Stomach (tissue), 4 donors: Measurements from ENCODE around the gene ADORA2B.

ENCODE experiments used
- POLR2A ChIP-seq, 4 donors: fragments of 450-650 bp; IDR thresholded peaks; one replicate each; pipeline ENCODE4 v1.6.1; 2016; ENCODE audit warnings: antibody characterized with exemption in 4 of 4, control low read depth in 2 of 4, mild to moderate bottlenecking in 1 of 4, moderate library complexity in 1 of 4
- TF ChIP-seq, protein P1 (sequence below), 7 experiments: fragments of 450-650 bp in 4 of 7; fragments of 200-600 bp in 3 of 7; sonication (generic) in 3 of 7; IDR thresholded peaks; one replicate each; pipeline ENCODE4 v1.5.1; 2016 to 2019; ENCODE audit warnings: antibody characterized with exemption in 7 of 7, control low read depth in 2 of 7, mild to moderate bottlenecking in 1 of 7

DNA sequence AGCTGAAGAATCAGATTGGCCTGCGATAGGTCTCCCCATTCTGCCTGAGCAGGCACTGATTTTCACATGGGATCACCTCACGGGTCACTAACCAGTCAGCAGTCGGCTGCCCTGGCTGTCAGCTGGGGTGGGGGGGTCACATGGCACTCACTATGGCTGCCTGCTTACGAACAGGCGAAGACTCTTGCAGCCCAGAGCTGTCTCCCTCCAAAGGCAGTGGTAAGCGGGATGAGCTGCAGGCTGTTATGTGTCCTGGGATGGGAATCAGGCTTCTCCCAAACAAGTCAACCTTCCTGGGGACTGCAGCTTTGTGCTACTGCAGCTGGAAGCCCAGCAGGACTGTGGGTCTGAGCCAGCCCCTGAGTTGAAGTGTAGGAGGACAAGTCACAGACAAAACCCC lies 29.0 kb upstream of the ADORA2B start:
- TF ChIP-seq, protein P1, sequence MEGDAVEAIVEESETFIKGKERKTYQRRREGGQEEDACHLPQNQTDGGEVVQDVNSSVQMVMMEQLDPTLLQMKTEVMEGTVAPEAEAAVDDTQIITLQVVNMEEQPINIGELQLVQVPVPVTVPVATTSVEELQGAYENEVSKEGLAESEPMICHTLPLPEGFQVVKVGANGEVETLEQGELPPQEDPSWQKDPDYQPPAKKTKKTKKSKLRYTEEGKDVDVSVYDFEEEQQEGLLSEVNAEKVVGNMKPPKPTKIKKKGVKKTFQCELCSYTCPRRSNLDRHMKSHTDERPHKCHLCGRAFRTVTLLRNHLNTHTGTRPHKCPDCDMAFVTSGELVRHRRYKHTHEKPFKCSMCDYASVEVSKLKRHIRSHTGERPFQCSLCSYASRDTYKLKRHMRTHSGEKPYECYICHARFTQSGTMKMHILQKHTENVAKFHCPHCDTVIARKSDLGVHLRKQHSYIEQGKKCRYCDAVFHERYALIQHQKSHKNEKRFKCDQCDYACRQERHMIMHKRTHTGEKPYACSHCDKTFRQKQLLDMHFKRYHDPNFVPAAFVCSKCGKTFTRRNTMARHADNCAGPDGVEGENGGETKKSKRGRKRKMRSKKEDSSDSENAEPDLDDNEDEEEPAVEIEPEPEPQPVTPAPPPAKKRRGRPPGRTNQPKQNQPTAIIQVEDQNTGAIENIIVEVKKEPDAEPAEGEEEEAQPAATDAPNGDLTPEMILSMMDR (IDR thresholded peaks at IDR 0.05) = no peak
- TF ChIP-seq POLR2A (IDR thresholded peaks at IDR 0.05) = no peak
